Measurements from ENCODE around the gene SKA3. TPM values are rescaled to one million over a fixed set of nuclear protein-coding genes. Genes with fewer than 3 reads are reported as not detected.

SKA3 gene
- 13.2 to 14.7 TPM (median 14.3 TPM) in 5 replicates for total RNA-seq (2022; extraction: Qiagen RNA extraction; ENCODE audit: low read depth)

DNA sequence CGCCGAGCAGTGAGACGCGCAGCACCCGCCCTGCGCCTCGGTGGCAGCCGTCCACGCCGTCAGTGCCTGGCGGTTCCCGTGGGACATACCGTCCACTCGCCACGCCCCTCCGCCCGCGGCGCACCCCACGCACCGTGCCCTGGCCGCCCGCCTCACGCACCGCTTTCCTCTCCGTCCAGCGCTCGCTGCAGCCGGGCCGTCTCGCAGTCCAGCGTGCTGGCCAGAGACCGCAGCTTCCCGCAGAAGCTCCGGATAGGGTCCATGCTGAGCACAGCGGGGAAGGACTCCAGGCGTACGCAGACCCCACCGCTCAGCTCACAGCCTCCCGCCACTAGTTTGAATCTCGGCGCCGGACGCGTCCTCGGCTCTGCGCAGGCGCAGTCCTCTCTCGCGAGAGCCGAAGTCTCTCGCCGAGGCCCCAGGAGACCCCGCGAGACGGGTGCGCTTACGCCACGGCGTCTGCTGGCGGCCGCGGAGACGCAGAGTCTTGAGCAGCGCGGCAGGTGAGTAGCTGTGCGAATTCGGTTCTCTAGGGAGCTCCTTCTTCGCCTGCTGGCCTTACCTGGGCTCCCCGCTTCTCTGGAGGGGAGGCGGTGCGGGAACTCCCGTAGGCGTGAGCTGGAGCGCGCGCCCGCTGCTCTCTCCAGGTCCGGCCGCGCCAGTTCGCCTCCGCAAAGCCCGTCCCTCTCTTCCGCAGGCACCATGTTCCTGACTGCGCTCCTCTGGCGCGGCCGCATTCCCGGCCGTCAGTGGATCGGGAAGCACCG, at the start of gene SKA3, which contains the start of gene MRPL57:
Gene SKA3, minus strand, starts transcription at position 338 of the 767 bp plus-strand sequence. Its CDS starts 75 bp downstream, at position 263.
Gene MRPL57, plus strand, starts transcription at position 444 of the 767 bp plus-strand sequence. Its CDS starts 259 bp downstream, at position 703.

Other genes starting within 250 kb of the SKA3 start
- gene LATS2, start 115.0 kb downstream of the SKA3 start, total RNA-seq (2022; extraction: Qiagen RNA extraction; ENCODE audit: low read depth), result 6.8 to 8.0 TPM (median 7.6 TPM) in 5 replicates
- gene SAP18, start 36.4 kb downstream of the SKA3 start, total RNA-seq (2022; extraction: Qiagen RNA extraction; ENCODE audit: low read depth), result 105 to 183 TPM (median 149 TPM) in 5 replicates
- 19.0 to 26.4 TPM (median 24.9 TPM) in 5 replicates for gene MRPL57, start 106 bp upstream of the SKA3 start, total RNA-seq (2022; extraction: Qiagen RNA extraction; ENCODE audit: low read depth)